IPS-20b (cell line): ENCODE data around the gene PDE6B.

ENCODE experiments used
- H3K27ac ChIP-seq: one replicate; pipeline ENCODE4 v1.5.1; 2013; ENCODE audit warnings: low read length
- H3K27me3 ChIP-seq: 2 replicates; pipeline ENCODE4 v1.6.1; 2013; ENCODE audit warnings: mild to moderate bottlenecking, low read length, inconsistent platforms; ENCODE audit not compliant: insufficient read depth
- H3K36me3 ChIP-seq: 2 replicates; pipeline ENCODE4 v1.6.1; 2013; ENCODE audit warnings: low read depth, mild to moderate bottlenecking, inconsistent platforms, low read length, moderate library complexity; ENCODE audit not compliant: insufficient read depth
- H3K4me1 ChIP-seq: 2 replicates; pipeline ENCODE4 v1.6.1; 2013; ENCODE audit warnings: mild to moderate bottlenecking, control low read depth, inconsistent platforms, low read length, moderate library complexity; ENCODE audit not compliant: insufficient read depth
- H3K4me3 ChIP-seq: 2 replicates; pipeline ENCODE4 v1.5.1; 2013; ENCODE audit warnings: mild to moderate bottlenecking, low read length, inconsistent platforms
- H3K9ac ChIP-seq: 2 replicates; pipeline ENCODE4 v1.6.1; 2013; ENCODE audit warnings: low read depth, mild to moderate bottlenecking, inconsistent platforms, low read length, moderate library complexity
- H3K9me3 ChIP-seq: 2 replicates; pipeline ENCODE4 v1.6.1; 2013; ENCODE audit warnings: mild to moderate bottlenecking, low read depth, low read length, inconsistent platforms; ENCODE audit not compliant: insufficient read depth

Gene PDE6B

DNA sequence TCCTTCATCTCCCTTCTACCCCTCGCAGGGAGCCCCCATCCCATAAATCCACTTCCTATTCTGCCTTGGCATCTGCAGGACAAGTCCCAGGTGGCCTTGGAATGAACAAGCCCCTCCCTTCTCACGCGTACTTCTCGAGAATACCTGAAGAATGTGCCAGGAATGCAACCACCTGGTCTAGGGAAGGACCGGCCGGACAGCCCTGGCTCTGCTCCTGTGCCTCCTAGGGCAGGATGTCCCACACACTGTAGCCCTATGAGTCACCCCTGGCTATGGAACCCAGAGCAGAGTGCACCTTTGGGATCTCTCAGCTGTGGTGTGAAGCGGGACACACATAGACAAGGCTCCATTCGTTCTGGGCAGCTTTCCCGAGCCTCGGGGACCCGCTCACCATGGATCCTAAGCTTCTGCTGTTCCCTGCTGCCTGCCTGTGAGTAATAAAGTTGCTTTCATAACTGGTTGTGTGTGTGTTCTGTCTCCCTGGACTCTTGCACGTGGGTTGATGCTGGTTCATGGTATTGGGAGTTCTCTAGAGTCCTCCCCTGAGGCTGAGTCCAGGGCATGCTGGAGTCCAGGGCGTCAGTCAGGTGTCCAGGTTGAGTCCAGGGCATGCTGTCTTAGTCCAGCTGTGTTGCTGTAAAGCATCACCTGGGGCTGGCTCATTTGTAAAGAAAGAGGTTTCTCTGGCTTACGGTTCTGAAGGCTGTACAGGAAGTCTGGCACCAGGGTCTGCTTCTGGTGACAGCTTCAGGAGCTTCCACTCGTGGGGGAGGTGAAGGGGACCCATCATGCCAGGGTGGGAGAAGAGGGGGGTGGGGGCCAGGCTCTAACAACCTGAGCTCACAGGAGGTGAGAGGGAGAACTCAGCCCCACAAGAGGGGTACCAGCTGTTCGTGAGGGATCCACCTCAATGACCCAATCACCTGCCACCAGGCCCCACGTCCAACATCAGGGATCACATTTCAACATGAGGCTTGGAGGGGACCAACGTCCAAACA lies 7.4 kb upstream of the PDE6B start:
- Histone ChIP-seq H3K27ac (no peak overlapping the region), H3K27me3 (no peaks in the 10 kb centered on the region; the same call in 1 of the 2 replicates), H3K9me3 (no peaks in the 10 kb centered on the region), H3K4me3 (no peak overlapping the region), H3K36me3 (no peaks in the 10 kb centered on the region), H3K4me1 (no peaks in the 10 kb centered on the region), H3K9ac (no peak overlapping the region)

DNA sequence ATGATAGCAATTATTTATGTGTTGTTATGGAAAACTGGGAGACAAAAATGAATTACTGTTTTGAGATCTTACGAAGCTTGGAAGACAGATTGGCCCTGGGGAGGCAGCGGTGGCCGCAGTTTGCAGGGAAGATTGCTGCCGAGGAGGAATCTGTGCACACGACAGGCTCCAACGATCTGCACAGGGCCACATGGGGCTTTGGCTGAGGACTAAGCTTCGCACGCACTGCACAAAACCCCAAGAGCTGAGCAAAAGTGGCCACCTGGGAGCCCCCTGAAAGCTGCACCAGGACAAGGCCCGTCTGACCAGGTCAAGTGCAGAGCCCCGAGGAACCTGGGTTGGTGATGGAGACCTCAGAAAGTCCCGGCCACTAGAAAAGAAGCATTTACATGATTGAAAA lies 5.2 kb upstream of the PDE6B start:
- H3K9me3 ChIP-seq = no peaks in the 10 kb centered on the region
- H3K36me3 ChIP-seq = no peaks in the 10 kb centered on the region
- H3K4me3 ChIP-seq = no peak overlapping the region
- no peaks in the 10 kb centered on the region; the same call in 1 of the 2 replicates for H3K27me3 ChIP-seq
- H3K9ac ChIP-seq = no peak overlapping the region
- H3K27ac ChIP-seq = no peak overlapping the region
- H3K4me1 ChIP-seq = peaks cover 4% of the 10 kb centered on the region; the same call in 1 of the 2 replicates

DNA sequence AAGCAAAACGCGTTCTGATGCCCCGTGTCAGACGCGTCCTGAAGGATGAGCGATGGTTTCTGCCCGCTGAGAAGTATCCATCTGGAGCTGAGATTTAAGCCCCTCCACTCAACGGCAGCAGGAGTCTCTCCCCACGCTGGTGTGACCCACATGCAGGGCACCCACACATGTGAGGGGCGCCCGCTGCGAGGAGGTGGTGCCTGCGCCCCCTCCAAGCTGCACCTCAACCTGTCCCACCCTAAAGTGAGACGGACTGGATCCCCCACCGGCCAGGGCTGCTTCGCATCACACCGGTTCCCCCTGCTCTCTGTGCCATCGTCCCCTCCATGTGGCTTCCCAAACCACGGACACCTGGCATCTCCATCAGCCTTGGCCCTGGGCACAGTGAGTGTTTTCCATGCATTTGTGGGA lies 4.5 kb upstream of the PDE6B start:
- H3K9ac ChIP-seq = no peak overlapping the region
- H3K9me3 ChIP-seq = no peaks in the 10 kb centered on the region
- no peak overlapping the region for H3K27ac ChIP-seq
- H3K4me3 ChIP-seq = no peak overlapping the region
- H3K36me3 ChIP-seq = no peaks in the 10 kb centered on the region
- no peaks in the 10 kb centered on the region; the same call in 1 of the 2 replicates for H3K27me3 ChIP-seq
- peaks cover 4% of the 10 kb centered on the region; the same call in 1 of the 2 replicates for H3K4me1 ChIP-seq

DNA sequence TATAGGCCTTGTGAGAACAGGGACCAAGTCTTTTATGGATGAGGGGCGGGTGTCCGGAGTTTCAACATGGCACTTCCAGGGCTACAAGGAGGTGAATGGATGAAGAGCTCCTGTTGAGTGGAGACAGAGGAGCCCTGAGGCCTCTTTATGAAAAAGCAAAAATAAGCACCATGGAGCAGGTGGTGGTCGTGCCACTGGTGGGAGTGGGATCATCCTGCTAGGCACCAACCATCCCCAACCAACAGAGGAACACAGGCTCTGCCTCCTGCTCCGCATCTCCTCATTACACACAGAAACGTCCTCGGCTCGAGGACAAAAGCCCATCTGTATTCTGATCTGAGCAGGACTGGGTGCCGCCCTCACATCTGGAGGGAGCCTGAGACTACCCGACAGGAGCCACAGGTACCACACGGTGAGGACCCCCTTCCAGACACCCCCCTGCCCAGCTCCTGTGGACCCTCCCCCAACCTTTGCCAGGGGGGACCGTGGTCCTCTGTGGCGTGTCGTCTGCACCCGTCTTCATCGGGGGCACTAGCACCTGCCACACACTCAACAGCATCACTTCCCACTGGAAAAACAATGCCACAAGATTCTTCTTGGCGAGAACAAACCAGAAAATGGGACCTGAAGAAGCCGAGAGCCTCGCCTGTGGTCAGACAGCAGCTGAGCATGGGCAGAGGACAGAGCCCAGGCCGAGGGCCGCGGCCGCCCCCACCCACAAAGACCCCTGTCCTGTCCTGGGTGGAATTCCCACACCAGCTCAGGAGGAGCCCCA lies 3.9 kb upstream of the PDE6B start:
- Histone ChIP-seq H3K36me3 (no peaks in the 10 kb centered on the region), H3K9ac (no peak overlapping the region), H3K27me3 (no peaks in the 10 kb centered on the region), H3K27ac (no peak overlapping the region), H3K4me1 (peaks cover 4% of the 10 kb centered on the region; the same call in 1 of the 2 replicates), H3K4me3 (no peak overlapping the region), H3K9me3 (no peaks in the 10 kb centered on the region)

DNA sequence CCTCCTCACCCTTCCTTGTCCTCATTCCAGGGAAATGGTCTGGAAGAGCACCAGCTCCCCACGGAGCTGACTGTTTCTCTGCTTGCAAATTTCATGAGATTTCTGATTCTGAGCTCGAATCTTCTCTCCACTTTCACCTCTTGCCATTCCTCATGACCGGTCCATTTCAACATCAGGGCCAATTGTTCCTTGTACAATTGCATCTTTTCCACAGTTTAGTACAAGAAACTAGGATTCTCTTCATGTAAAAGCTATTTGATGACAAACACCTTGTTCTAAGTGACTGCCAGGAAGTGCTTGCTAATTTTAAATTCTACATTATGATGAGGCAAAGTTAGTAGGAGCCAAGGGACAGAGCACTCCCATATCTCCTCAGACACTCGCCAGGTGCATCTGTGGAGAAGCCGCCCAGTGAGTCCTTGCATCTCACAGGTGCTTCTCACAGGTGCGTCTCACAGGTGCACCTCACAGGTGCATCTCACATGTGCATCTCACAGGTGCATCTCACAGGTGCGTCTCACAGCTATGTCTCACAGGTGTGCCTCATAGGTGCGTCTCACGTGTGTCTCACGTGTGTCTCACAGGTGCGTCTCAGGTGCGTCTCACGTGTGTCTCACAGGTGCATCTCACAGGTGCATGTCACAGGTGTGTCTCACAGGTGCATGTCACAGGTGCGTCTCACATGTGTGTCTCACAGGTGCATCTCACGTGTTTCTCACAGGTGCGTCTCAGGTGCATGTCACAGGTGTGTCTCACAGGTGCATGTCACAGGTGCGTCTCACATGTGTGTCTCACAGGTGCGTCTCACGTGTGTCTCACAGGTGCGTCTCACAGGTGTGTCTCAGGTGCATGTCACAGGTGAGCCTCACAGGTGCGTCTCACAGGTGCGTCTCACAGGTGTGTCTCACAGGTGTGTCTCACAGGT lies 3.0 kb upstream of the PDE6B start:
- Histone ChIP-seq H3K4me3 (no peak overlapping the region), H3K36me3 (no peaks in the 10 kb centered on the region), H3K27me3 (no peaks in the 10 kb centered on the region), H3K4me1 (peaks cover 4% of the 10 kb centered on the region; the same call in 1 of the 2 replicates), H3K9me3 (no peaks in the 10 kb centered on the region), H3K27ac (no peak overlapping the region), H3K9ac (no peak overlapping the region)

DNA sequence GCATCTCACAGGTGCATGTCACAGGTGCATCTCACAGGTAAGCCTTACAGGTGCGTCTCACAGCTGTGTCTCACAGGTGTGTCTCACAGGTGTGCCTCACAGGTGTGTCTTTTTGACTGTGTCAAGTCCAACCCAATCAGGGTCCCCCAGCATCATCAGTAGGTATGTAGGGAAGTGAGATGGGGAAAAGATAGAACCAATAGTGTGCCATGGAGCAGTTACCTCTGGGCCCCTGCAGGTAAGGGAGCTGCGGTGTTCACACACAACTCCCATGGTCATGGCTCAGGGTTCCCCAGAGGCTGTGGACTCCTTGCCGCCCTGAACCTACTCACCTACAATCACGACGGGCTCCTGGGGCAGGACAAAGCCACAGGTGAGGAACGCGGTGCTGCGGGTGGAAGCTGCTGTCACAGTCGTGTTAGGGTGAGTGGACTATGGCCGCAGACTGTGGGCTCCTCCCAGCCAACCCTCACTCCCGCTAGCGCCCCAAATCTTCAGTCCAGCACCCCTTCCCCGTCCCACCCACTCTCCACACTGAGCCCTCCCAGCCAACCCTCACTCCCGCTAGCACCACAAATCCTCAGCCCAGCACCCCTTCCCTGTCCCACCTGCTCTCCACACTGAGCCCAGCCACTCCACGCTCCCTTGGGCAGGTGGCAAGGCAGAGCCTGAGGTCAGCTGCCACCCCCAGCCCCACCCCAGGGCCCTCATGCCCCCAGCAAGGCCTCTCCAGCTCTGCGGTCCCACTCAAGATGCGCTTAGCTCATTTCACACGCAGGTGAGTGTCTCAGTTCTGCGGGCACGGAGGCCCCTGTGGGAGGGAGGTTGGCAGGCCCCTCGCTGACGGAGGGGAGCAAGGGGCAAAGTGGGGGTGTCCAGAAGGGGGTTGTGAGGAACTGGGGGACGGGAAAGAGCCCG lies 2.1 kb upstream of the PDE6B start:
- Histone ChIP-seq H3K4me3 (no peak overlapping the region), H3K9me3 (no peaks in the 10 kb centered on the region), H3K27ac (no peak overlapping the region), H3K27me3 (no peaks in the 10 kb centered on the region), H3K4me1 (peaks cover 4% of the 10 kb centered on the region; the same call in 1 of the 2 replicates), H3K9ac (no peak overlapping the region), H3K36me3 (no peaks in the 10 kb centered on the region)

DNA sequence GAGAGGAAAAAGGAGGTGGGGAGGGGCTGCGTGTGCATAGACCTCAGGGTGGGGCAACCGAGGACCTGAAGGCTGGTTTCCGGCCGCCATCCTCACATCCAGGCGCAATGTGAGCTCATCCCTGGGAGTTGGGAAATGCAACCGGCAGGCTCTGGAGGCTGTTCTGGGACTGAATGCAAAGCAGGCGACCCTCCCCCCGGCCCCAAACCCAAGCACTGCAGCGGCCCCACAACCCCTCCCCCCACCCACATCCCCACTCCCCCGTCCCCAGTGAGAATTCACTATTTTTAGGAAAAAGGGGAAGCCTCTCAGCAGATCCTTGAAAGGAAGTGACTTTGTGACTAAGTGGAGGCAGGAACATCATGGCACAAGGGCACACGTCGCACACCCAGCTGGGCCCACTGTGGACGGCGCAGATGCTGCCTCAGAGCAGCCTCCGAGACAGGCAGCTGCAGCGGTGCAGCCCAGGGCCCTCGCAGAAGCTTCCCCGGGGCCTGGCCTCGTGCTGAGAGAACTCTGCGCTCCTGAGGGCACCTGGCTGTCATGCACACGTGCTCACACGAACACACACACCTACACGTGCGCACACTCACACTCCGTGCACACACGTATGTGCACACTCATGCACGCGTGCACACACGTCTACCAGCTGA lies 1.3 kb upstream of the PDE6B start:
- H3K4me1 ChIP-seq = peaks cover 4% of the 10 kb centered on the region; the same call in 1 of the 2 replicates

DNA sequence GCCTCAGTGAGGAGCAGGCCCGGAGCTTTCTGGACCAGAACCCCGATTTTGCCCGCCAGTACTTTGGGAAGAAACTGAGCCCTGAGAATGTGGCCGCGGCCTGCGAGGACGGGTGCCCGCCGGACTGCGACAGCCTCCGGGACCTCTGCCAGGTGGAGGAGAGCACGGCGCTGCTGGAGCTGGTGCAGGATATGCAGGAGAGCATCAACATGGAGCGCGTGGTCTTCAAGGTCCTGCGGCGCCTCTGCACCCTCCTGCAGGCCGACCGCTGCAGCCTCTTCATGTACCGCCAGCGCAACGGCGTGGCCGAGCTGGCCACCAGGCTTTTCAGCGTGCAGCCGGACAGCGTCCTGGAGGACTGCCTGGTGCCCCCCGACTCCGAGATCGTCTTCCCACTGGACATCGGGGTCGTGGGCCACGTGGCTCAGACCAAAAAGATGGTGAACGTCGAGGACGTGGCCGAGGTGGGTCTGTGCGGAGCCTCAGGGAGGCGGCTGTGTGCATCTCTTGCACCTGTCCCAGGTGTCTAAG lies 323 bp downstream of the PDE6B start:
- H3K9ac ChIP-seq = no peak overlapping the region
- H3K4me3 ChIP-seq = no peak overlapping the region
- H3K9me3 ChIP-seq = no peaks in the 10 kb centered on the region
- peaks cover 4% of the 10 kb centered on the region; the same call in 1 of the 2 replicates for H3K4me1 ChIP-seq
- no peak overlapping the region for H3K27ac ChIP-seq
- no peaks in the 10 kb centered on the region for H3K27me3 ChIP-seq
- H3K36me3 ChIP-seq = no peaks in the 10 kb centered on the region

More for the DNA sequence above, 1.3 kb upstream of the PDE6B start:
- Histone ChIP-seq H3K36me3 (no peaks in the 10 kb centered on the region), H3K9me3 (no peaks in the 10 kb centered on the region), H3K9ac (no peak overlapping the region), H3K27me3 (no peaks in the 10 kb centered on the region), H3K4me3 (no peak overlapping the region), H3K27ac (no peak overlapping the region)

DNA sequence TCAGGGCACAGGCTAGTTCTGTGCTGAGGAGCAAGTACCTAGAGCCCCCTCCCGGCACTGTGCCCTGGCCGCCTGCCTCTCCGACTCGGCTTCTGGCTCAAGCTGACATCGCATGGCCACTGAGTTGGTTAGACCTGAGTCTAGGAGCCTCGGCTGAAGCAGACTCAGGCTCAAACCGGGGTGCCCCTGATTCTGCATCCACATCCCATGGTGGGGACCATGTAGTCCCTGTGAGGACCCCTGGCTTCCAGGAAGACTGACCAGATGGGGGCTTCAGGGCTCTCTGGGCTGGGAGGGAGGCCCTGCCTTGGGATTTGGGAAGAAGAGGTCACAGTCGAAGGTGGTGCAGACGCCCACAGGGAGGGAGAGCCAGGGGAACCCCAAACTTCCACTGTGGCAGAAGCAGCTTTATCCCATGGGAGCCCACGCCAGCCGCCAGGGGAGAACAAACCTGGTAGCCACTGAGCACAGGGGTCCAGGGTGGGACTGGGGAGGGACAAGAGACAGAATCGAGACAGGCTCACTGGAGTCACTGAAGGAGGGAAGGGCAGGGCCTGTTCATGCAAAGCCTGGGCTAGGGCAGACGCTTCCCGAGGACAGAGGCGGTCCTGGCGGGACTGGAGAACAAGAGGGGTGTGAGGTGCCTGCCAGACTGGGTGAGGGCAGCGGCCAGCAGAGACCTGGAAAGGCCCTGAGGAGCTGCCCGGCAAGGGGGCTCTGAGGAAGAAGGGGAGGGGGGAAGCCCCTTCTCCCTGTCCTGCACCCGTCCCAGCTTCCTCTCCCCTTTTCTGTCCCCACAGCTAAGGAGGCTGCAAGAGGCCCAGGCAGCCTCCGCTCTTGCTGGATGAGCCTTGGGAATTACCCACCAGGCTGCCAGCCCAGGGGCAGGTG lies 1.1 kb downstream of the PDE6B start:
- Histone ChIP-seq H3K4me1 (peaks cover 4% of the 10 kb centered on the region; the same call in 1 of the 2 replicates), H3K9ac (no peak overlapping the region), H3K4me3 (no peak overlapping the region), H3K27ac (no peak overlapping the region), H3K27me3 (no peaks in the 10 kb centered on the region), H3K9me3 (peaks cover 1% of the 10 kb centered on the region; the same call in 1 of the 2 replicates), H3K36me3 (no peaks in the 10 kb centered on the region)
